Measurements from ENCODE around the gene TBC1D22A.

TBC1D22A gene

DNA sequence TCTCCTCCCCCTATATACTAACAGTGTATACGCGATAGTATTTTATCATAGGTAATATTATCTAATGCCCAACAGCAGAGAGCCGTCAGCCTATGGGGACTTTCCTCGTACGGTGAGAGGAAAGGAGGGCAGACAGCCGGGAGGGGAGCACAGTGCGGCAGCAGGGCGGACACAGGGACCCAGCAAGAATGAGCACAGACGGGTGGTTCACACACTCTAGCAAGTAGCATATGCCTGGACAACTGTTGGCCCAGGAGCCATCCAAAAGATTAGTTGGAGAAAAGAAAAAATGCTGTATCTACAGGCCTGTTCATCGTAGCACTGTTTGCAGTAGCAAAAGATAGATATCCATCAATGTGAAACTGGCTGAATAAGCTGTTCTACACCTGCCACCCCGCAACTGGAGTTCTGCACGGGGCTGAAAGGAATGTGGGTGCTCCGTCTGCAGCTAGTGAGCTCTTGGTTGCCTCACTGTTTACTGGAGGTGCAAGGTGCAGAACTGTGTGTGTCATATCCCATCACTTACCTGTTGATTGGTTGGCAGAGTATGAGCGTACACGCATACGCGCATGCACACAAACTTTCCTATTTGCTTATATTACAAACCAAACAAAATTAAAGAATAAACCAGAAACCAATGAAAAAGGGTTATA is 324.3 kb downstream of the TBC1D22A start:
- ATAC-seq: no peak
- TF ChIP-seq TOX (CRISPR knock-in tag; IDR thresholded peaks at IDR 0.05; ENCODE audit: borderline replicate concordance) (no peak), ZNF8 (CRISPR knock-in tag; IDR thresholded peaks at IDR 0.05) (no peak), ZNF565 (CRISPR knock-in tag; conservative IDR thresholded peaks at IDR 0.05; ENCODE audit: low read depth) (no peak), ESRRG (CRISPR knock-in tag; IDR thresholded peaks at IDR 0.05) (no peak), ZFP30 (CRISPR knock-in tag; IDR thresholded peaks at IDR 0.05) (no peak)
- TF ChIP-seq, protein P1, sequence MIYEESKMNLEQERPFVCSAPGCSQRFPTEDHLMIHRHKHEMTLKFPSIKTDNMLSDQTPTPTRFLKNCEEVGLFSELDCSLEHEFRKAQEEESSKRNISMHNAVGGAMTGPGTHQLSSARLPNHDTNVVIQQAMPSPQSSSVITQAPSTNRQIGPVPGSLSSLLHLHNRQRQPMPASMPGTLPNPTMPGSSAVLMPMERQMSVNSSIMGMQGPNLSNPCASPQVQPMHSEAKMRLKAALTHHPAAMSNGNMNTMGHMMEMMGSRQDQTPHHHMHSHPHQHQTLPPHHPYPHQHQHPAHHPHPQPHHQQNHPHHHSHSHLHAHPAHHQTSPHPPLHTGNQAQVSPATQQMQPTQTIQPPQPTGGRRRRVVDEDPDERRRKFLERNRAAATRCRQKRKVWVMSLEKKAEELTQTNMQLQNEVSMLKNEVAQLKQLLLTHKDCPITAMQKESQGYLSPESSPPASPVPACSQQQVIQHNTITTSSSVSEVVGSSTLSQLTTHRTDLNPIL (CRISPR knock-in tag; IDR thresholded peaks at IDR 0.05; ENCODE audit: low read depth): no peak
- TF ChIP-seq, protein P2, sequence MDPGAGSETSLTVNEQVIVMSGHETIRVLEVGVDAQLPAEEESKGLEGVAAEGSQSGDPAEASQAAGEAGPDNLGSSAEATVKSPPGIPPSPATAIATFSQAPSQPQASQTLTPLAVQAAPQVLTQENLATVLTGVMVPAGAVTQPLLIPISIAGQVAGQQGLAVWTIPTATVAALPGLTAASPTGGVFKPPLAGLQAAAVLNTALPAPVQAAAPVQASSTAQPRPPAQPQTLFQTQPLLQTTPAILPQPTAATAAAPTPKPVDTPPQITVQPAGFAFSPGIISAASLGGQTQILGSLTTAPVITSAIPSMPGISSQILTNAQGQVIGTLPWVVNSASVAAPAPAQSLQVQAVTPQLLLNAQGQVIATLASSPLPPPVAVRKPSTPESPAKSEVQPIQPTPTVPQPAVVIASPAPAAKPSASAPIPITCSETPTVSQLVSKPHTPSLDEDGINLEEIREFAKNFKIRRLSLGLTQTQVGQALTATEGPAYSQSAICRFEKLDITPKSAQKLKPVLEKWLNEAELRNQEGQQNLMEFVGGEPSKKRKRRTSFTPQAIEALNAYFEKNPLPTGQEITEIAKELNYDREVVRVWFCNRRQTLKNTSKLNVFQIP (CRISPR knock-in tag; IDR thresholded peaks at IDR 0.05; ENCODE audit: borderline replicate concordance, low read depth): no peak

DNA sequence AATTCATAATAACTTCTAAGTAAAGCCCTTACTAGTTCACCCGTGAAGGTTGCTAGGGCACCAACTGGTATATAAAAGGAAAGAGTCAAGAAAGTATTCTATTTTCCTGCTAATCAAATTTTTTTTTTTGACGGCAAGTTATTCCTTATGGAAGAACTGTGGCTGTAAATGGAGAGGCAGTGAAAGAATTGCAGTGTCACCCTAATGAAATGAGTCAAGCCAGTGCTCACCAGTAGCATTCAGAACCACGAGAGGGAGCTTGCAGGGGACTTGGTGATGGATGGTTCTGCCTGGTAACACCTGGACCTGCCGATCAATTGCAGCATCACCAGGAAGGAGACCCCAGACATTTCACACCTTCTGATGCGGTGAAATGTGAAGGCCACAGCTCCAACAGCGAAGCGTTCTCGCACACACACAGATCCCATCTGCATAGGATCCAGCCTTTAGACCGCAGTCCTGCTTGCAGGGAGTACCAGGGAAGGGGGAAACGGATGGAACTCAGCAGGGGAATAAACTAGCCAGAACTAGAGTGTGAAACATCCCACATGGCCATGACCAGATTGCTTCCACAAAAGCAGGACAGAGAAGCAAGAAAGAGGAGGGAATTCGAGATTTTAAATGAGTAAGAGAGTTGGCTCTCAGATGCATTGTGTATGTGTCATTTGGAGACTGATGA is 326.2 kb downstream of the TBC1D22A start:
- TF ChIP-seq ARNTL (CRISPR knock-in tag; IDR thresholded peaks at IDR 0.05; ENCODE audit: borderline replicate concordance, low read depth) (no peak), SNAI2 (CRISPR knock-in tag; IDR thresholded peaks at IDR 0.05) (no peak), ZNF565 (CRISPR knock-in tag; conservative IDR thresholded peaks at IDR 0.05; ENCODE audit: low read depth) (no peak)
- ATAC-seq: no peak

DNA sequence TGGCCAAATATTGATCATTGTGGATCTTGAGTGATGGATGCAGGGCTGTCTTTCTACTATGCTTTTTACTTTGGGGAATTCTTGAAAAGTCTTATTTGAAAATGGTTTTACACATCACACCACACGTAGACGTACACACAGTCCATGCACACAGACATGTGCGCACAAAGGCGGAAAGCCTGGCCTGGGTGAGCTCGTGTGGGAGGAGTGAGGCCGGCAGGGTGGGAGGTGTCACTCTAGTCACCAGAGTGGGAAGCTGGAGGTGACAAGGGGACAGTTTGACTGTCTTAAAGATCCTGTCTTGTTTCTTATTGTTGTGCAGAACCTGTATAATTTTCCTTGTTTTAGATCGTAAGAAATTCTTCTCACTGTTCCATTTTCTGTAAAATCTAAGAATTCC is 326.9 kb downstream of the TBC1D22A start:
- TF ChIP-seq GLIS3 (CRISPR knock-in tag; IDR thresholded peaks at IDR 0.05) (no peak), ZNF70 (CRISPR knock-in tag; IDR thresholded peaks at IDR 0.05) (no peak), BACH2 (CRISPR knock-in tag; IDR thresholded peaks at IDR 0.05; ENCODE audit: borderline replicate concordance) (no peak), ZFP3 (CRISPR knock-in tag; IDR thresholded peaks at IDR 0.05) (no peak)
- TF ChIP-seq, protein P1 (CRISPR knock-in tag; IDR thresholded peaks at IDR 0.05; ENCODE audit: low read depth): no peak
- TF ChIP-seq, protein P3, sequence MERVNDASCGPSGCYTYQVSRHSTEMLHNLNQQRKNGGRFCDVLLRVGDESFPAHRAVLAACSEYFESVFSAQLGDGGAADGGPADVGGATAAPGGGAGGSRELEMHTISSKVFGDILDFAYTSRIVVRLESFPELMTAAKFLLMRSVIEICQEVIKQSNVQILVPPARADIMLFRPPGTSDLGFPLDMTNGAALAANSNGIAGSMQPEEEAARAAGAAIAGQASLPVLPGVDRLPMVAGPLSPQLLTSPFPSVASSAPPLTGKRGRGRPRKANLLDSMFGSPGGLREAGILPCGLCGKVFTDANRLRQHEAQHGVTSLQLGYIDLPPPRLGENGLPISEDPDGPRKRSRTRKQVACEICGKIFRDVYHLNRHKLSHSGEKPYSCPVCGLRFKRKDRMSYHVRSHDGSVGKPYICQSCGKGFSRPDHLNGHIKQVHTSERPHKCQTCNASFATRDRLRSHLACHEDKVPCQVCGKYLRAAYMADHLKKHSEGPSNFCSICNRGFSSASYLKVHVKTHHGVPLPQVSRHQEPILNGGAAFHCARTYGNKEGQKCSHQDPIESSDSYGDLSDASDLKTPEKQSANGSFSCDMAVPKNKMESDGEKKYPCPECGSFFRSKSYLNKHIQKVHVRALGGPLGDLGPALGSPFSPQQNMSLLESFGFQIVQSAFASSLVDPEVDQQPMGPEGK (CRISPR knock-in tag; IDR thresholded peaks at IDR 0.05; ENCODE audit: borderline replicate concordance): no peak
- ATAC-seq: no peak

DNA sequence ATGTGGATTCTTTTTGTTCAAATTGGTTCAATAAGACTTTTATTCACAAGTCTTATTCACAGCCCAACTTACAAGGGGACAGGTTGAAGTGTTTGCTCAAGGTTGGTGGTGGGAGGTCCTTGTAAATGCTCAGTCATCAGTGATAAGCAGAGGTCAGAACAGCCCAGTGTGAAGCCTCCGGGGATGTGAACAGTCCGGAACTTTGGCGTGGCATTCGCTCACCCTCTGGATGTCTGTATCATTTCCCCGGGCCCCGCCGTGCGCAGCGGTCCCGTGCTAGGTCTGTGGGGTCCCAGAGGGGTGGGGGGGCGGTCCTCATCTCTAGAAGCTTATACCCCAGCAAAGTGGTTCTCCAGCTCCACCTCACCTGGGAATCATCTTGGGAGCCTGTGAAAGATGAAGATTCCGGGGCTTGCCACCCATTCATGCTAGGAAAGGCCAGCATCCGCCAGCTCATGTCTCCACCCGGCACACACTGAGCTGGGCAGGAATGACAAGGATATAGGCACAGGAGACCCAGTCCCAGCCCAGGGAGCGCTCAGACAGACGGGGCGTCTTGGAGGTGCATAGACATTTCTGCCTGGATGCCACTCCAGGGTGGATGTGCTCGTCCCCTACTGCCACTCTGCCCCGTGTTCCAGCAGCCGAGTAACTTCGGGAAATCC is 327.5 kb downstream of the TBC1D22A start:
- no peak for ATAC-seq
- TF ChIP-seq ZNF8 (CRISPR knock-in tag; IDR thresholded peaks at IDR 0.05) (no peak), ARNTL (CRISPR knock-in tag; IDR thresholded peaks at IDR 0.05; ENCODE audit: borderline replicate concordance, low read depth) (no peak), ZFP30 (CRISPR knock-in tag; IDR thresholded peaks at IDR 0.05) (no peak), OSR1 (CRISPR knock-in tag; IDR thresholded peaks at IDR 0.05) (no peak), CSDC2 (CRISPR knock-in tag; IDR thresholded peaks at IDR 0.05) (no peak), ISL1 (CRISPR knock-in tag; IDR thresholded peaks at IDR 0.05) (no peak), BACH2 (CRISPR knock-in tag; IDR thresholded peaks at IDR 0.05; ENCODE audit: borderline replicate concordance) (no peak), GLIS3 (CRISPR knock-in tag; IDR thresholded peaks at IDR 0.05) (no peak), ZFP3 (CRISPR knock-in tag; IDR thresholded peaks at IDR 0.05) (no peak), ESRRG (CRISPR knock-in tag; IDR thresholded peaks at IDR 0.05) (no peak), TCF4 (CRISPR knock-in tag; IDR thresholded peaks at IDR 0.05; ENCODE audit: borderline replicate concordance) (no peak), RARB (CRISPR knock-in tag; IDR thresholded peaks at IDR 0.05) (no peak), ZNF565 (CRISPR knock-in tag; conservative IDR thresholded peaks at IDR 0.05; ENCODE audit: low read depth) (no peak), SNAI2 (CRISPR knock-in tag; IDR thresholded peaks at IDR 0.05) (no peak), PPARA (CRISPR knock-in tag; IDR thresholded peaks at IDR 0.05; ENCODE audit: borderline replicate concordance) (no peak)
- TF ChIP-seq, protein P4, sequence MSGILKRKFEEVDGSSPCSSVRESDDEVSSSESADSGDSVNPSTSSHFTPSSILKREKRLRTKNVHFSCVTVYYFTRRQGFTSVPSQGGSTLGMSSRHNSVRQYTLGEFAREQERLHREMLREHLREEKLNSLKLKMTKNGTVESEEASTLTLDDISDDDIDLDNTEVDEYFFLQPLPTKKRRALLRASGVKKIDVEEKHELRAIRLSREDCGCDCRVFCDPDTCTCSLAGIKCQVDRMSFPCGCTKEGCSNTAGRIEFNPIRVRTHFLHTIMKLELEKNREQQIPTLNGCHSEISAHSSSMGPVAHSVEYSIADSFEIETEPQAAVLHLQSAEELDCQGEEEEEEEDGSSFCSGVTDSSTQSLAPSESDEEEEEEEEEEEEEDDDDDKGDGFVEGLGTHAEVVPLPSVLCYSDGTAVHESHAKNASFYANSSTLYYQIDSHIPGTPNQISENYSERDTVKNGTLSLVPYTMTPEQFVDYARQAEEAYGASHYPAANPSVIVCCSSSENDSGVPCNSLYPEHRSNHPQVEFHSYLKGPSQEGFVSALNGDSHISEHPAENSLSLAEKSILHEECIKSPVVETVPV (CRISPR knock-in tag; IDR thresholded peaks at IDR 0.05): no peak
- TF ChIP-seq, protein P5, sequence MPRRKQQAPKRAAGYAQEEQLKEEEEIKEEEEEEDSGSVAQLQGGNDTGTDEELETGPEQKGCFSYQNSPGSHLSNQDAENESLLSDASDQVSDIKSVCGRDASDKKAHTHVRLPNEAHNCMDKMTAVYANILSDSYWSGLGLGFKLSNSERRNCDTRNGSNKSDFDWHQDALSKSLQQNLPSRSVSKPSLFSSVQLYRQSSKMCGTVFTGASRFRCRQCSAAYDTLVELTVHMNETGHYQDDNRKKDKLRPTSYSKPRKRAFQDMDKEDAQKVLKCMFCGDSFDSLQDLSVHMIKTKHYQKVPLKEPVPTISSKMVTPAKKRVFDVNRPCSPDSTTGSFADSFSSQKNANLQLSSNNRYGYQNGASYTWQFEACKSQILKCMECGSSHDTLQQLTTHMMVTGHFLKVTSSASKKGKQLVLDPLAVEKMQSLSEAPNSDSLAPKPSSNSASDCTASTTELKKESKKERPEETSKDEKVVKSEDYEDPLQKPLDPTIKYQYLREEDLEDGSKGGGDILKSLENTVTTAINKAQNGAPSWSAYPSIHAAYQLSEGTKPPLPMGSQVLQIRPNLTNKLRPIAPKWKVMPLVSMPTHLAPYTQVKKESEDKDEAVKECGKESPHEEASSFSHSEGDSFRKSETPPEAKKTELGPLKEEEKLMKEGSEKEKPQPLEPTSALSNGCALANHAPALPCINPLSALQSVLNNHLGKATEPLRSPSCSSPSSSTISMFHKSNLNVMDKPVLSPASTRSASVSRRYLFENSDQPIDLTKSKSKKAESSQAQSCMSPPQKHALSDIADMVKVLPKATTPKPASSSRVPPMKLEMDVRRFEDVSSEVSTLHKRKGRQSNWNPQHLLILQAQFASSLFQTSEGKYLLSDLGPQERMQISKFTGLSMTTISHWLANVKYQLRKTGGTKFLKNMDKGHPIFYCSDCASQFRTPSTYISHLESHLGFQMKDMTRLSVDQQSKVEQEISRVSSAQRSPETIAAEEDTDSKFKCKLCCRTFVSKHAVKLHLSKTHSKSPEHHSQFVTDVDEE (CRISPR knock-in tag; IDR thresholded peaks at IDR 0.05): no peak
- TF ChIP-seq, protein P1 (CRISPR knock-in tag; IDR thresholded peaks at IDR 0.05; ENCODE audit: low read depth): no peak
